H1 (cell line): Measurements from ENCODE around the gene ABCD2. TPM values are rescaled to one million over a fixed set of nuclear protein-coding genes. Genes with fewer than 3 reads are reported as not detected.

ENCODE experiments used
- CTCF ChIA-PET: fragments of 300-600 bp; sonication (Branson Sonifier 250); formaldehyde crosslinking; loops from one replicate; lab custom pipeline; 2021; ENCODE audit not compliant: partially characterized antibody; lab: Charles Lee
- POLR2A ChIA-PET: fragments of 300-600 bp; sonication (Branson Sonifier 250); formaldehyde crosslinking; loops from one replicate; lab custom pipeline; 2021; ENCODE audit warnings: inconsistent platforms; ENCODE audit not compliant: partially characterized antibody; lab: Charles Lee
- DNase-seq, 2 experiments: peaks; one replicate each; pipeline versions ENCODE4 v3.0.0 to v3.0.0-alpha.2; 2010 to 2022; ENCODE audit warnings: low spot score in 2 of 2, low read depth in 1 of 2, mixed read lengths in 1 of 2
- FAIRE-seq: peaks from 2 replicates; lab custom pipeline; 2011; peaks lifted over from hg19 to GRCh38; lab: Jason Lieb, UNC
- H2AFZ ChIP-seq: 2 replicates; pipeline ENCODE4 v1.8.1; 2012; ENCODE audit warnings: low read length, inconsistent platforms
- H2AK5ac ChIP-seq: 2 replicates; pipeline ENCODE4 v1.6.1; 2013; ENCODE audit warnings: low read depth, low read length
- H2BK120ac ChIP-seq: replicated peaks from 2 replicates; pipeline ENCODE3; 2013; ENCODE audit warnings: low read depth, low read length, inconsistent platforms
- H2BK12ac ChIP-seq: 2 replicates; pipeline ENCODE4 v1.6.1; 2013; ENCODE audit warnings: low read depth, low read length
- H2BK15ac ChIP-seq: 2 replicates; pipeline ENCODE4 v1.6.1; 2013; ENCODE audit warnings: low read length
- H2BK20ac ChIP-seq: 2 replicates; pipeline ENCODE4 v1.6.1; 2013; ENCODE audit warnings: low read length
- H2BK5ac ChIP-seq: 2 replicates; pipeline ENCODE4 v1.6.1; 2013; ENCODE audit warnings: low read depth, low read length
- H3K14ac ChIP-seq: 2 replicates; pipeline ENCODE4 v1.6.1; 2013; ENCODE audit warnings: inconsistent platforms; ENCODE audit not compliant: insufficient read length
- H3K18ac ChIP-seq: 2 replicates; pipeline ENCODE4 v1.6.1; 2013; ENCODE audit warnings: low read length; ENCODE audit errors: extremely low read depth
- H3K23ac ChIP-seq: 2 replicates; pipeline ENCODE4 v1.6.1; 2013; ENCODE audit warnings: inconsistent platforms; ENCODE audit not compliant: insufficient read length
- H3K23me2 ChIP-seq: 2 replicates; pipeline ENCODE4 v1.6.1; 2013; ENCODE audit warnings: low read depth, low read length
- H3K27ac ChIP-seq: 2 replicates; pipeline ENCODE4 v1.6.1; 2011; ENCODE audit warnings: low read depth, low read length, inconsistent platforms
- H3K27me3 ChIP-seq, 4 experiments: replicated peaks in 1 of 4; 1 replicate in 1 of 4; 2 replicates in 3 of 4; pipeline versions ENCODE4 v1.6.1 to v1.8.1; 2011 to 2013; ENCODE audit warnings: low read length in 3 of 4, mild to moderate bottlenecking in 3 of 4, inconsistent platforms in 2 of 4, mixed read lengths in 2 of 4, moderate library complexity in 1 of 4; ENCODE audit not compliant: control insufficient read depth in 3 of 4, insufficient read depth in 3 of 4; ENCODE audit errors: extremely low read depth in 1 of 4
- H3K36me3 ChIP-seq, 4 experiments: 2 replicates each; pipeline versions ENCODE4 v1.6.1 to v1.8.1; 2011 to 2013; ENCODE audit warnings: mild to moderate bottlenecking in 4 of 4, low read length in 3 of 4, moderate library complexity in 2 of 4, control low read depth in 1 of 4, inconsistent platforms in 1 of 4; ENCODE audit not compliant: insufficient read depth in 4 of 4, control insufficient read depth in 2 of 4
- H3K4ac ChIP-seq: replicated peaks from 2 replicates; pipeline ENCODE3; 2013; ENCODE audit warnings: low read length, low read depth, mixed read lengths, inconsistent platforms; ENCODE audit not compliant: insufficient read length
- H3K4me1 ChIP-seq, 4 experiments: replicated peaks in 1 of 4; 1 replicate in 1 of 4; 2 replicates in 3 of 4; pipeline versions ENCODE4 v1.6.1 to v1.8.1; 2011 to 2013; ENCODE audit warnings: low read length in 3 of 4, inconsistent platforms in 2 of 4, mixed read lengths in 1 of 4; ENCODE audit not compliant: insufficient read depth in 4 of 4, control insufficient read depth in 3 of 4
- H3K4me2 ChIP-seq, 2 experiments: 2 replicates each; pipeline versions ENCODE4 v1.6.1 to v1.8.1; 2011 to 2013; ENCODE audit warnings: low read depth in 2 of 2, low read length in 2 of 2, control low read depth in 1 of 2, inconsistent platforms in 1 of 2, mild to moderate bottlenecking in 1 of 2; ENCODE audit not compliant: insufficient read depth in 1 of 2
- H3K4me3 ChIP-seq, 4 experiments: fragments of 200-600, 300-600 bp in 1 of 4; sonication (generic), shearing (Covaris generic), sonication (Bioruptor Twin) in 1 of 4; 2 replicates each; pipeline versions ENCODE4 v1.5.1 to v1.8.1; 2011 to 2016; ENCODE audit warnings: low read length in 4 of 4, low read depth in 3 of 4, control low read depth in 2 of 4, inconsistent platforms in 2 of 4, mild to moderate bottlenecking in 2 of 4, mixed read lengths in 1 of 4, moderate library complexity in 1 of 4; ENCODE audit not compliant: insufficient read depth in 2 of 4; ENCODE audit errors: extremely low read depth in 1 of 4
- H3K56ac ChIP-seq: replicated peaks from 2 replicates; pipeline ENCODE3; 2013; ENCODE audit warnings: low read depth, mild to moderate bottlenecking, mixed read lengths, low read length, inconsistent platforms; ENCODE audit not compliant: insufficient read length
- H3K79me1 ChIP-seq: 2 replicates; pipeline ENCODE4 v1.6.1; 2013; ENCODE audit warnings: low read depth, low read length, control low read depth
- H3K79me2 ChIP-seq, 2 experiments: 2 replicates each; pipeline versions ENCODE4 v1.6.1 to v1.8.1; 2012 to 2013; ENCODE audit warnings: low read length in 2 of 2, mild to moderate bottlenecking in 2 of 2, inconsistent platforms in 1 of 2; ENCODE audit not compliant: insufficient read depth in 2 of 2, control insufficient read depth in 1 of 2
- H3K9ac ChIP-seq, 4 experiments: replicated peaks in 1 of 4; 1 replicate in 1 of 4; 2 replicates in 3 of 4; pipeline versions ENCODE4 v1.6.1 to v1.8.1; 2011 to 2013; ENCODE audit warnings: low read depth in 3 of 4, low read length in 3 of 4, control low read depth in 2 of 4, mild to moderate bottlenecking in 2 of 4, moderate library complexity in 2 of 4, inconsistent platforms in 1 of 4; ENCODE audit errors: extremely low read depth in 1 of 4
- H3K9me3 ChIP-seq, 2 experiments: 2 replicates each; pipeline versions ENCODE4 v1.6.1 to v1.8.1; 2012 to 2013; ENCODE audit warnings: mild to moderate bottlenecking in 2 of 2, moderate library complexity in 2 of 2, control low read depth in 1 of 2, inconsistent platforms in 1 of 2, low read depth in 1 of 2, low read length in 1 of 2, mixed read lengths in 1 of 2; ENCODE audit not compliant: insufficient read depth in 2 of 2
- H4K20me1 ChIP-seq, 2 experiments: replicated peaks in 1 of 2; 2 replicates each; pipeline versions ENCODE3 to v1.8.1; 2011 to 2013; ENCODE audit warnings: inconsistent platforms in 2 of 2, low read length in 2 of 2, mild to moderate bottlenecking in 1 of 2; ENCODE audit not compliant: insufficient read depth in 2 of 2, control insufficient read depth in 1 of 2
- H4K5ac ChIP-seq: 2 replicates; pipeline ENCODE4 v1.6.1; 2013; ENCODE audit warnings: low read length, low read depth, mixed read lengths, inconsistent platforms; ENCODE audit not compliant: insufficient read length
- H4K8ac ChIP-seq: 2 replicates; pipeline ENCODE4 v1.8.0; 2013; ENCODE audit warnings: mild to moderate bottlenecking, moderate library complexity, low read length, inconsistent platforms; ENCODE audit not compliant: insufficient read depth; ENCODE audit errors: extremely low read depth
- H4K91ac ChIP-seq: replicated peaks from 2 replicates; pipeline ENCODE3; 2013; ENCODE audit warnings: low read length, mixed read lengths, inconsistent platforms; ENCODE audit not compliant: insufficient read length
- ASH2L ChIP-seq: fragments of 200-600, 300-600 bp; sonication (generic); IDR thresholded peaks from one replicate; pipeline ENCODE4 v1.7.1; 2017; ENCODE audit warnings: low read length
- CBX5 ChIP-seq: fragments of 300-800, 300-1000 bp; sonication (generic); IDR thresholded peaks from 2 replicates; pipeline ENCODE4 v1.7.1; 2016; ENCODE audit warnings: antibody characterized with exemption, low read length, low read depth
- CEBPB ChIP-seq: IDR thresholded peaks from 2 replicates; pipeline ENCODE4 v1.6.1; 2012; ENCODE audit warnings: low read depth, low read length
- SAP30 ChIP-seq: fragments of 300-600 bp; sonication (generic); IDR thresholded peaks from 2 replicates; pipeline ENCODE4 v1.7.1; 2012; ENCODE audit warnings: low read length, moderate library complexity, mild to moderate bottlenecking, inconsistent platforms; ENCODE audit not compliant: insufficient read depth, insufficient replicate concordance
- SUZ12 ChIP-seq: fragments of 200-600 bp; sonication (generic); IDR thresholded peaks from 2 replicates; pipeline ENCODE4 v1.6.1; 2012; ENCODE audit warnings: mild to moderate bottlenecking, inconsistent platforms, low read length, moderate library complexity, mixed read lengths
- TBP ChIP-seq: IDR thresholded peaks from 2 replicates; pipeline ENCODE4 v1.6.1; 2011; ENCODE audit warnings: low read depth, low read length, improper control_type of control experiment
- WGBS, 2 experiments: shearing (Covaris generic) in 1 of 2; methylation state at CpG; one replicate each; pipeline versions ENCODE4 v1.1.6 to v1.1.7; 2013 to 2015; ENCODE audit warnings: low lambda C conversion rate in 2 of 2, mixed read lengths in 2 of 2, inconsistent platforms in 1 of 2, low coverage in 1 of 2, missing lambda C conversion rate in 1 of 2; ENCODE audit not compliant: insufficient replicate concordance in 2 of 2, insufficient coverage in 1 of 2, insufficient read length in 1 of 2; ENCODE audit errors: extremely low coverage in 1 of 2, missing lambda C conversion rate in 1 of 2; 5-methylcytosine and 5-hydroxymethylcytosine counted together
- polyA plus RNA-seq, 7 experiments: library from polyadenylated mRNA; depleted of rRNA in 3 of 7; stranded (reverse) in 5 of 7; unstranded in 2 of 7; fragments of >200 nt in 5 of 7; fragments of 200-250 nt in 2 of 7; gene quantifications; 1 replicate in 5 of 7; 2 replicates in 1 of 7; 4 replicates in 1 of 7; pipeline versions ENCODE4 v1.2.1 to v1.2.3, GENCODE V29; 2011 to 2013; ENCODE audit warnings: missing spikeins in 2 of 7, mixed read lengths in 2 of 7
- total RNA-seq: library from RNA; stranded (reverse); fragmentation: NEBNext Ultra II Directional; extraction: Animal tissue kit (Norgen Biotek cat#: 25700); gene quantifications from 2 replicates; pipeline ENCODE4 v1.2.1, GENCODE V29; 2021
- TF ChIP-seq, protein P1 (sequence below): IDR thresholded peaks from 2 replicates; pipeline ENCODE4 v1.6.1; 2011; ENCODE audit warnings: low read depth, mild to moderate bottlenecking, low read length; ENCODE audit not compliant: insufficient read depth
- TF ChIP-seq, protein P2 (sequence below), 3 experiments: IDR thresholded peaks; 1 replicate in 2 of 3; 2 replicates in 1 of 3; pipeline versions ENCODE4 v1.5.1 to v1.6.1; 2011; ENCODE audit warnings: low read length in 3 of 3, mild to moderate bottlenecking in 3 of 3, inconsistent platforms in 2 of 3, low read depth in 1 of 3, moderate library complexity in 1 of 3; ENCODE audit not compliant: insufficient read depth in 1 of 3; ENCODE audit errors: control extremely low read depth in 1 of 3

The ABCD2 gene
- total and polyA plus RNA-seq, 2 of the 8 experiments (the other 6 are each of a cell fraction or from before 2014, with no cell fraction given), result not detected

DNA sequence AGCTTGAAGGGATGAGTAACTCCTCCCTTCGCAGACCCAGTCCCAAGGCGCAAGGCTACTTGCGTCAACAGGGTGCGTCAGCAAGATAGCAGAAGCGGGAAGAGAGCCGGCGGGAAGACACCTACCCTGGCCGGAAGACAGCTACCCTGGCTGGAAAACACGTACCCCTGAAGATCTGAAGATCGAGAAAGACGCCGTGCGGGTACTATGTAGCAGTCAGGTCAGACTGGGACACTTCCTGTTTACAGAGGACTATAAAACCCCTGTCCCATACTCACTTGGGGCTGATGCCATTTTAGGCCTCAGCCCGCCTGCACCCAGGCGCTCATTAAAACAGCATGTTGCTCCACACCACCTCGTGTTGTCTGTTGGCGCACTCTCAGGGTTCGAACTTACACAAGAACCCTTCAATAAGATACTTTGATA, 80.9 kb downstream of the ABCD2 start:
- DNase-seq (no peak), FAIRE-seq (no peak)
- Histone ChIP-seq H3K4me3 (no peak overlapping the region), H3K23ac (no peak overlapping the region), H3K9me3 (no peaks in the 10 kb centered on the region), H3K18ac (no peak overlapping the region), H4K20me1 (no peaks in the 10 kb centered on the region), H3K14ac (no peak overlapping the region), H2BK120ac (no peak overlapping the region), H3K27ac (no peak overlapping the region), H3K36me3 (no peaks in the 10 kb centered on the region), H3K79me2 (no peaks in the 10 kb centered on the region), H2BK15ac (no peak overlapping the region), H3K4me2 (no peak overlapping the region), H3K4me1 (peaks cover 0 to 5% (median 0%) of the 10 kb centered on the region in 4 experiments; a peak in 1 of 7 replicates), H3K56ac (no peak overlapping the region), H2AK5ac (no peak overlapping the region), H3K23me2 (no peaks in the 10 kb centered on the region), H2BK12ac (no peak overlapping the region), H4K5ac (no peak overlapping the region), H2AFZ (peak overlapping the region; percentile 32; the same call in 1 of the 2 replicates), H2BK20ac (no peak overlapping the region), H3K9ac (no peak overlapping the region), H3K4ac (no peak overlapping the region), H3K79me1 (no peaks in the 10 kb centered on the region), H3K27me3 (no peaks in the 10 kb centered on the region), H2BK5ac (no peak overlapping the region), H4K91ac (no peak overlapping the region), H4K8ac (no peak overlapping the region)
- ChIA-PET POLR2A (interaction anchor here (1.0 kb wide), 1 partner anchor 15 kb away, joined by 3 read pairs; no protein-coding TSS in a partner anchor), CTCF (no interaction called here)
- 94% methylated on average over 18 of the region's 18 CpGs; no CpG with 5 or more reads in 1 of the 2 experiments for whole genome bisulfite sequencing, 2 experiments
- TF ChIP-seq, protein P1, sequence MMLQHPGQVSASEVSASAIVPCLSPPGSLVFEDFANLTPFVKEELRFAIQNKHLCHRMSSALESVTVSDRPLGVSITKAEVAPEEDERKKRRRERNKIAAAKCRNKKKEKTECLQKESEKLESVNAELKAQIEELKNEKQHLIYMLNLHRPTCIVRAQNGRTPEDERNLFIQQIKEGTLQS, result no peak
- no peak for TF ChIP-seq CEBPB
- TF ChIP-seq, protein P2, sequence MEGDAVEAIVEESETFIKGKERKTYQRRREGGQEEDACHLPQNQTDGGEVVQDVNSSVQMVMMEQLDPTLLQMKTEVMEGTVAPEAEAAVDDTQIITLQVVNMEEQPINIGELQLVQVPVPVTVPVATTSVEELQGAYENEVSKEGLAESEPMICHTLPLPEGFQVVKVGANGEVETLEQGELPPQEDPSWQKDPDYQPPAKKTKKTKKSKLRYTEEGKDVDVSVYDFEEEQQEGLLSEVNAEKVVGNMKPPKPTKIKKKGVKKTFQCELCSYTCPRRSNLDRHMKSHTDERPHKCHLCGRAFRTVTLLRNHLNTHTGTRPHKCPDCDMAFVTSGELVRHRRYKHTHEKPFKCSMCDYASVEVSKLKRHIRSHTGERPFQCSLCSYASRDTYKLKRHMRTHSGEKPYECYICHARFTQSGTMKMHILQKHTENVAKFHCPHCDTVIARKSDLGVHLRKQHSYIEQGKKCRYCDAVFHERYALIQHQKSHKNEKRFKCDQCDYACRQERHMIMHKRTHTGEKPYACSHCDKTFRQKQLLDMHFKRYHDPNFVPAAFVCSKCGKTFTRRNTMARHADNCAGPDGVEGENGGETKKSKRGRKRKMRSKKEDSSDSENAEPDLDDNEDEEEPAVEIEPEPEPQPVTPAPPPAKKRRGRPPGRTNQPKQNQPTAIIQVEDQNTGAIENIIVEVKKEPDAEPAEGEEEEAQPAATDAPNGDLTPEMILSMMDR (IDR thresholded peaks at IDR 0.05; ENCODE audit: control extremely low read depth in 1 of 3, insufficient read depth in 1 of 3, low read depth in 1 of 3, low read length in 3 of 3), result no peak
- TF ChIP-seq ASH2L, result no peak
- no peak for TF ChIP-seq SAP30
- TF ChIP-seq TBP, result no peak
- TF ChIP-seq SUZ12, result no peak
- TF ChIP-seq CBX5, result no peak
